Measurements from ENCODE around the gene SCP2.

GRCh38 chr1:53024117-53024516, 97.0 kb downstream of the SCP2 start:
- TF ChIP-seq CTCF (conservative IDR thresholded peaks at IDR 0.05; ENCODE audit: low read depth, low read length) (no peak), POLR2A (IDR thresholded peaks at IDR 0.05; ENCODE audit: low read depth, low read length) (no peak)
